Neural cell (in vitro differentiated cells): ENCODE data around the gene SLC9C1. TPM values are rescaled to one million over a fixed set of nuclear protein-coding genes. Genes with fewer than 3 reads are reported as not detected.

Experiments
- H2AFZ ChIP-seq: fragments of 200-600, 300-800 bp; sonication (generic), shearing (Covaris generic); 2 replicates; pipeline ENCODE4 v1.6.0; 2014; ENCODE audit warnings: low read depth, mild to moderate bottlenecking, antibody characterized with exemption, low read length, moderate library complexity
- H3F3A ChIP-seq: fragments of 200-600 bp; shearing (Covaris generic); 2 replicates; pipeline ENCODE4 v1.6.1; 2016; ENCODE audit warnings: mild to moderate bottlenecking, moderate library complexity, mixed read lengths, antibody characterized with exemption, low read length; ENCODE audit not compliant: insufficient read depth, poor library complexity, severe bottlenecking
- H3K27ac ChIP-seq: fragments of 200-600, 300-800 bp; sonication (generic), shearing (Covaris generic); 2 replicates; pipeline ENCODE4 v1.5.1; 2014; ENCODE audit warnings: mild to moderate bottlenecking, low read length, moderate library complexity
- H3K27me3 ChIP-seq: fragments of 300-800, 200-600 bp; sonication (generic), shearing (Covaris generic); 2 replicates; pipeline ENCODE4 v1.6.0; 2014; ENCODE audit warnings: mild to moderate bottlenecking, low read depth, low read length, moderate library complexity; ENCODE audit not compliant: insufficient read depth
- H3K36me3 ChIP-seq: fragments of 300-800, 200-600 bp; sonication (generic), shearing (Covaris generic); 2 replicates; pipeline ENCODE4 v1.5.1; 2014; ENCODE audit warnings: mild to moderate bottlenecking, antibody characterized with exemption, low read length, moderate library complexity; ENCODE audit not compliant: insufficient read depth
- H3K4me2 ChIP-seq: fragments of 300-800, 200-600 bp; sonication (generic), shearing (Covaris generic); 2 replicates; pipeline ENCODE4 v1.6.0; 2014; ENCODE audit warnings: mild to moderate bottlenecking, low read length
- H3K4me3 ChIP-seq: fragments of 300-800, 200-600 bp; sonication (generic), shearing (Covaris generic); 2 replicates; pipeline ENCODE4 v1.5.1; 2014; ENCODE audit warnings: mild to moderate bottlenecking, low read length, moderate library complexity
- H3K79me2 ChIP-seq: fragments of 200-600 bp; shearing (Covaris generic); replicated peaks from 2 replicates; pipeline ENCODE4 v1.6.0; 2014; ENCODE audit warnings: mild to moderate bottlenecking, low read length, moderate library complexity; ENCODE audit not compliant: insufficient read depth
- H3K9ac ChIP-seq: fragments of 300-800, 200-600 bp; sonication (generic), shearing (Covaris generic); 2 replicates; pipeline ENCODE4 v1.6.1; 2016; ENCODE audit warnings: mild to moderate bottlenecking, low read length, mixed read lengths
- H3K9me2 ChIP-seq: fragments of 200-600 bp; shearing (Covaris generic); 2 replicates; pipeline ENCODE4 v1.6.1; 2016; ENCODE audit warnings: mild to moderate bottlenecking, low read length, mixed read lengths; ENCODE audit not compliant: insufficient read depth
- H3K9me3 ChIP-seq: fragments of 200-600, 300-800 bp; sonication (generic), shearing (Covaris generic); 2 replicates; pipeline ENCODE4 v1.6.1; 2016; ENCODE audit warnings: mild to moderate bottlenecking, mixed run types, low read length, moderate library complexity, mixed read lengths
- H4K20me1 ChIP-seq: fragments of 200-600 bp; shearing (Covaris generic); 2 replicates; pipeline ENCODE4 v1.6.1; 2016; ENCODE audit warnings: mild to moderate bottlenecking, mixed run types; ENCODE audit not compliant: insufficient read depth
- CTCF ChIP-seq: fragments of 450-650 bp; IDR thresholded peaks from 2 replicates; pipeline ENCODE4 v1.5.1; 2014; ENCODE audit warnings: antibody characterized with exemption, mild to moderate bottlenecking, moderate library complexity; ENCODE audit not compliant: poor library complexity, severe bottlenecking
- EP300 ChIP-seq: fragments of 450-650 bp; conservative IDR thresholded peaks from 2 replicates; pipeline ENCODE4 v1.6.1; 2014; ENCODE audit warnings: antibody characterized with exemption, mild to moderate bottlenecking, moderate library complexity; ENCODE audit not compliant: poor library complexity, severe bottlenecking
- EZH2 ChIP-seq: fragments of 200-600, 300-800 bp; shearing (Covaris generic), sonication (generic); IDR thresholded peaks from 2 replicates; pipeline ENCODE4 v1.6.1; 2014; ENCODE audit warnings: antibody characterized with exemption, low read length, borderline replicate concordance, mild to moderate bottlenecking; ENCODE audit not compliant: insufficient read depth, poor library complexity, severe bottlenecking
- MXI1 ChIP-seq: fragments of 450-650 bp; conservative IDR thresholded peaks from 2 replicates; pipeline ENCODE4 v1.6.1; 2014; ENCODE audit warnings: antibody characterized with exemption, mild to moderate bottlenecking; ENCODE audit not compliant: poor library complexity, severe bottlenecking
- POLR2AphosphoS5 ChIP-seq: IDR thresholded peaks from 2 replicates; pipeline ENCODE4 v1.6.1; 2012
- RAD21 ChIP-seq: fragments of 450-650 bp; conservative IDR thresholded peaks from 2 replicates; pipeline ENCODE4 v1.6.1; 2014; ENCODE audit warnings: antibody characterized with exemption, mild to moderate bottlenecking, moderate library complexity
- REST ChIP-seq: IDR thresholded peaks from 2 replicates; pipeline ENCODE4 v1.6.1; 2012; ENCODE audit warnings: borderline replicate concordance
- SMC3 ChIP-seq: fragments of 450-650 bp; conservative IDR thresholded peaks from 2 replicates; pipeline ENCODE4 v1.6.1; 2014; ENCODE audit warnings: antibody characterized with exemption, mild to moderate bottlenecking, moderate library complexity; ENCODE audit not compliant: poor library complexity
- TAF1 ChIP-seq: IDR thresholded peaks from 2 replicates; pipeline ENCODE4 v1.6.1; 2012; ENCODE audit warnings: low read depth
- polyA plus RNA-seq: library from polyadenylated mRNA; depleted of rRNA; stranded (reverse); fragments of >200 nt; gene quantifications from 2 replicates; pipeline ENCODE4 v1.2.3, GENCODE V29; 2014

SLC9C1 gene
- polyA plus RNA-seq, 1 donor from 2014 or later, result not detected

- no peaks in the 10 kb centered on the region for H3K9me2 ChIP-seq
- H3K9ac ChIP-seq, result no peak overlapping the region
- no peak overlapping the region for H3K27ac ChIP-seq
- no peaks in the 10 kb centered on the region for H3K9me3 ChIP-seq
- no peaks in the 10 kb centered on the region for H3F3A ChIP-seq
- TF ChIP-seq CTCF (no peak), EZH2 (no peak), SMC3 (no peak), MXI1 (no peak), REST (no peak), TAF1 (no peak), EP300 (no peak), POLR2AphosphoS5 (no peak), RAD21 (no peak)
- no peak overlapping the region for H3K4me3 ChIP-seq
- H2AFZ ChIP-seq, result no peak overlapping the region
- H3K79me2 ChIP-seq, result no peaks in the 10 kb centered on the region
- no peaks in the 10 kb centered on the region for H3K27me3 ChIP-seq
- H3K36me3 ChIP-seq, result no peaks in the 10 kb centered on the region
- no peak overlapping the region for H3K4me2 ChIP-seq
- H4K20me1 ChIP-seq, result no peaks in the 10 kb centered on the region
Measured at GRCh38 chr3:112132088-112132487, 161.9 kb downstream of the SLC9C1 start.

GRCh38 chr3:112131111-112131510 is 162.9 kb downstream of the SLC9C1 start:
- Histone ChIP-seq H3K4me3 (no peak overlapping the region), H3K9me2 (no peaks in the 10 kb centered on the region), H2AFZ (no peak overlapping the region), H3K9me3 (no peaks in the 10 kb centered on the region), H3K27ac (no peak overlapping the region), H4K20me1 (no peaks in the 10 kb centered on the region), H3F3A (no peaks in the 10 kb centered on the region), H3K79me2 (no peaks in the 10 kb centered on the region), H3K36me3 (no peaks in the 10 kb centered on the region), H3K27me3 (no peaks in the 10 kb centered on the region), H3K9ac (no peak overlapping the region), H3K4me2 (no peak overlapping the region)
- no peak for TF ChIP-seq POLR2AphosphoS5

- Histone ChIP-seq H3K27me3 (no peaks in the 10 kb centered on the region), H3K4me3 (no peak overlapping the region), H3F3A (no peaks in the 10 kb centered on the region), H4K20me1 (no peaks in the 10 kb centered on the region), H3K27ac (no peak overlapping the region), H3K79me2 (no peaks in the 10 kb centered on the region), H3K9me3 (no peaks in the 10 kb centered on the region), H3K9me2 (no peaks in the 10 kb centered on the region), H2AFZ (no peak overlapping the region), H3K9ac (no peak overlapping the region), H3K4me2 (no peak overlapping the region), H3K36me3 (no peaks in the 10 kb centered on the region)
- TF ChIP-seq EP300 (no peak), MXI1 (no peak), SMC3 (no peak), REST (no peak), TAF1 (no peak), POLR2AphosphoS5 (no peak), CTCF (no peak), EZH2 (no peak), RAD21 (no peak)
Measured at GRCh38 chr3:112130638-112130993, 163.4 kb downstream of the SLC9C1 start.
